ENCODE data around the gene MGME1. TPM values are rescaled to one million over a fixed set of nuclear protein-coding genes. Genes with fewer than 3 reads are reported as not detected.
A peak's percentile ranks its signal among the peaks of the same experiment; 100 is the strongest.

Gene MGME1, protein sequence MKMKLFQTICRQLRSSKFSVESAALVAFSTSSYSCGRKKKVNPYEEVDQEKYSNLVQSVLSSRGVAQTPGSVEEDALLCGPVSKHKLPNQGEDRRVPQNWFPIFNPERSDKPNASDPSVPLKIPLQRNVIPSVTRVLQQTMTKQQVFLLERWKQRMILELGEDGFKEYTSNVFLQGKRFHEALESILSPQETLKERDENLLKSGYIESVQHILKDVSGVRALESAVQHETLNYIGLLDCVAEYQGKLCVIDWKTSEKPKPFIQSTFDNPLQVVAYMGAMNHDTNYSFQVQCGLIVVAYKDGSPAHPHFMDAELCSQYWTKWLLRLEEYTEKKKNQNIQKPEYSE
- 10 to 100 TPM; 14.8 to 23.6 (median 19.5) TPM for polyA plus RNA-seq (ENCODE audit: insufficient read length in 10 of 10)
- long read RNA-seq, donor 1, partial matches to known transcripts, result 0 of 1 reads
- long read RNA-seq, donor 1, other reads (novel, unspliced or antisense), result 0 of 1 reads
- long read RNA-seq, donor 2, partial matches to known transcripts, result 0 of 4 reads
- long read RNA-seq, donor 2, other reads (novel, unspliced or antisense), result 0 of 4 reads
- long read RNA-seq, donor 3, result 0 reads
- long read RNA-seq, donor 4, partial matches to known transcripts, result 0 of 2 reads
- long read RNA-seq, donor 4, other reads (novel, unspliced or antisense), result 0 of 2 reads
- long read RNA-seq, donor 5, partial matches to known transcripts, result 0 of 3 reads
- long read RNA-seq, donor 5, other reads (novel, unspliced or antisense), result 0 of 3 reads
- long read RNA-seq, donor 6, partial matches to known transcripts, result 0 of 4 reads
- long read RNA-seq, donor 6, other reads (novel, unspliced or antisense), result 0 of 4 reads
- long read RNA-seq, donor 7, partial matches to known transcripts, result 0 of 2 reads
- long read RNA-seq, donor 7, other reads (novel, unspliced or antisense), result 0 of 2 reads
- long read RNA-seq, donor 8, partial matches to known transcripts, result 0 of 3 reads
- long read RNA-seq, donor 8, other reads (novel, unspliced or antisense), result 0 of 3 reads
- long read RNA-seq, donor 9, result 0 reads

DNA sequence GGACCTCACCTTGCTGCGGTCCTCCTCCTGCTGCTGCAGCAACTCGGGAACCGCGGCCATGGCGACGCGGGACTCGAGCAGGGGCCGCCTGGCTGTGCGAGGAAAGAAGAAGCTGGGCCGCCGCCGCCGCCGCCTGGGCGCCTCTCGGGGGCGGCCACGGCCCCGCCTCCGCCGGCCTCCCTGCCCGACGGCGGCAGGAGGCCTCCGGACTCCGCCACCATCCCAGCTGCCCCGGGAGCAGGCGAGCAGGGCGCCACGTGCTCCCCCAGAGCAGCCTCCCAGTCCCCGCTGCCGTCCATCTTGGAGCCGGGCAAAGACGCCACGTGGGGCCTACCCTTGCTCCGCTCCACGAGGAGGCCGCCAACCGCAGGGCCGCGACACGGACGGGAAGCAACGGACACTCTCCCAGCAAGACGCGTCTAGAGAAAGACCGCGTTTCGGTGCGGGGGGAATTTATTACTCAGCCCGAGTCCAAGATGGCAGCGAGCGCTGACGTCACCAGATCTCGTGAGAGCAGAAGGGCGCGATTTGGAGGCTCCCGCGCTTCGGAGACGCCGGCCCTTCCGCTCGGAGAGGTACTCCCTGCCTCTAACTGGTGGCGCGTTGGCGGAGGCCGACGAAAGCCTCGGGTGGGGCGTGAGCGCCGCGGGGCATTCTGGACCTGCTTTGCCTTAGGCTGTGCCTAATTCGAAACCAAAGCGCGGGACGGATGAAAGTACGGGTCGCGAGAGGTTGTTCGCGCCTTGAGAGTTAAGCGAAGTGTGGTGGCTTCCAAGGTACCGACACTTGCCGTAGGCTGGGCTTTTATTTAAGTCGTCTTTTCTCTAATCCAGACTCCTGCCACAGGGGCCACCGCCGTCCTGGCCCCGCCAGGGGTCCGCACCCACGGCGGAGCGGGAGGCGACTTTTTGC, at the start of gene MGME1, which contains the start of gene SNX5:
MGME1 (plus strand) TSS at position 653 of the 912 bp plus-strand sequence. CDS start 842 bp downstream, outside the sequence.
SNX5 (minus strand) TSS at position 429 of the 912 bp plus-strand sequence; CDS start at position 60, 369 bp downstream.
- peak; percentile 99 to 100 (median 100) for DNase-seq

DNA sequence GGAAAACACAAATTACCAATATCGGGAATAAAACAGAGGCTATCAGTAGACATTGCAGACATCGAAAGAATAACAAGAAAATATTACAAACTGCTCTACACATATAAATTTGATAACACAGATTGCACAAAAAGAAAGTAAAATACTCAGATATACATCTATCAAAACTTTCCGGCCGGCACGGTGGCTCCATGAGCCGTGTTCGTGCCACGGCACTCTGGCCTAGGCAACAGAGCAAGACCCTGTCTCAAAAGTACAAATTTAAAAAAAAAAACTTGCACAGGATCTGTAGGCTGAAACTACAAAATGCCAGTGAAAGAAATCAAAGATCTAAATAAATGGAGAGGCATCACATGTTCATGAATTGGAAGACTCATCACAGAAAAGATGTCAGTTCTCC, 49.7 kb upstream of the MGME1 start:
- no peak for DNase-seq

DNA sequence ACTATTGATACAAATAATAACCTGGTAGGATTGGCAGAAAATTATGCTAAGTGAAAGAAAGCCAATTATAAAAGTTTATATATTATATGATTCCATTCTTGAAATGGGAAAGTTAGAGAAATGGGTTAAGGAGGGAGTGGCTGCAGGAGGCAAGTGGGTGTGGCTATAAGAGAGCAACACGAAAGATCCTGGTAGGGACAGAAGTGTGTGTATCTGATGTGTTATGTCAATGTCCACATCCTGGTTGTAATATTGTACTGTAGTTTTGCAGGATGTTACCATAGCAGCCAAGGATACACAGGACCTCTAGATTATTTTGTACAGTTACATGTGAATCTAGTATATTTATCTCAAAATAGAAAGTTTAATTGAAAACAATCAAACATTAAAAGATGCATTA, 47.0 kb upstream of the MGME1 start:
- DNase-seq, result no peak

DNA sequence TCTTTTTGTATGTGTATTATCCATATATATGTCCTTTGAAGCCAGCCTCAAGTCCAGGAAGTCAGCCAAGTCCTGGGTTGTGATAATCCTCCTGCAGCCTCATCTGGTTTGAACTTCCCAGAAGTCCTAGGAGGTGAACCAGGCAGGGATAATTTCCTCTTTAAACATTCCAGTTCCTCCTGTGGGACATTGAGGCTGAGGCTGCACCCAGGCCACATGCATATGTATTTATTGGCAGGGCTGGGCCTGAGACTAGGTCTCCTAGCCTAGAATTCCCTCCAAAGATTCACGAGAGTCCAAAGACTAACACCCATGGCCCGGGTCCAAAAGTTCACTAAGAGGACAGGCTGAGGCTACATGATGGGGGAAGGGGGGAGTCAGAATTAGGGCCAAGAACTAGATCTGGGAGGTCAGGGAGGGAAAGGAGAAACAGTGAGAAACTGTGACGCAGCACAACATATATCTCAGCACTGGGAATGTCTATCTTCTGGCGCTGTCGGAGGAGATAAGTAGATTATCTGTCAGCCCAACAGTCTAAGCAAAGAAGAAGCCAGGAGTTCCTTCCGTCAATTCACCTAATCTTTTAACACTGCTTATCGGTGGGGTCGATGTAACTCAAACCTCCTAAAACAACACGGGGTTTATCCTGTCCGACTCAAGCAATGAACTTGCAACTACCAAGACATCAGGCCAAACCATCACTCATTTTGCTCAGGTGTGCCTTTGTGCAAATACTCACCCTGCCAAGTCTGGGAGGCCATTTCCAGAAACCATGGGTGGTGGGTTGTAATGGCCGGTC, 43.5 kb upstream of the MGME1 start:
- peak; percentile 74 to 94 (median 86) for DNase-seq

DNA sequence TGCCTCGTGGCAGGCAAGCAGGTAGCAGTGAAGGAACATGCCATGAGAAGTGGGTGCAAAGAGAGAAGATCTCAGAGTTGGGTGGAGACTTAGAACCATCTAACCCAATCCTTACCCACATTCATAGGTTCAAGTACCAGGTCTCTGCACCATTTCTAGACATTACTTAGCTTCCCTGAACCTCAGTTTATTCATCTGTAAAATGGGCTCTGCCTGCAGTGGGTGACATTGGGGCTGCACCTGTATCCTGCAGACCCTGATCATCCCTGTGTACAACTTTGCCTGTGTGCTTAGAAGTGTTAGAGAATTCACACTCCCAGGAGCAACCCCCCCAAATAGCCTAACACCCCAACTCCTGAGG, 42.9 kb upstream of the MGME1 start:
- no peak for DNase-seq

DNA sequence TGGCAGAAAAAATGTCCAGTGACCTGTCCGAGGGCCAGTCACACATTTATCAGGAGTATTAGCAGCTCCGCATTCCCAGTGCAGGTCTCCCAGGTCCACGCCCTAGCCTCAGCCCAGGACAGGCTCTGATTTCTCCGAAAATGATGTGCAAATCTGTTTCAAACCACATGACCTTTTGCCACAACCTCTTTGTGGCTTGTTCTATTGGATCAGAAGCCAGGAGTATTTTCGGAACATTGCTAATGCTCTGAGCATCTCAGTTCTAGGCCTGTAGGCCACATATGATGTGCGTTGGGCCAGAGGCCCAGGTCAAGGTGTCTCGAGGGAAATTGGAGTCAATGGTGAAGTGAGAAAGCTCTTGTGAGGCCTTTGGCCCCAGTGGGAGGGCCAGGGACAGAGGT, 40.6 kb upstream of the MGME1 start:
- peak in 1 of 3 donors; percentile 66 for DNase-seq

DNA sequence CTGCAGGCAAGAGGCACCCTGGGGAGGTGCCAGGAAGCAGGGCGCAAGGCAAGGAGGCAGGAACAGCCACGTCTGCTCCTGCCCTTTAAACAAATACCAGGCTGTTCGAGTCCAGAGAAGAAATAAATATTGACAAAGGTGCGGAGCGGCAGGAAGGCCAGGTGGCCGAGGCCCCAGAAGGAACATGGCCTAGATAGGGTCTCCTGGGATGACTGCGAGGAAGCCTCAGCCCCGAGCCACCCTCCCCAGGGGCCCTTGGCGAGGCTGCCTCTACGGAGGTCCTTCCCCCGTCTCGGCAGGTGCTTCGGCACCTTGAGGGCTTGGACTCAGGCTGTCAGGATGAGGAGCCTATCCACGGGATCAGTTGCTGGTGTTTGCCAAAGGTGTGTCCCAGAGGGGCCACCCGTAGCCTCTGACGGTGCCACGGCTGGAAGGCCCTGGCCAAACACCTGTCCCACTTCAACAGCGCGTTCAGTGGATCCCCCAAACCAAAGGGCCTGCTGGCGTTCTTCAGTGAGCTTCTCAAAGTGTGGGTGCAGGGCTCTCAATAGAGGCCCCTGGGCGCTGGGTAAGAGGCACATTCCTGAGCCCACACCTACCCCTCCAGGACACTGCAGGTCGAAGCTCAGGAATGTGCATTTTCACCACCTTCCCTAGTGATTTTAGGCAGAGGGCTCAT, 40.0 kb upstream of the MGME1 start:
- no peak for DNase-seq

DNA sequence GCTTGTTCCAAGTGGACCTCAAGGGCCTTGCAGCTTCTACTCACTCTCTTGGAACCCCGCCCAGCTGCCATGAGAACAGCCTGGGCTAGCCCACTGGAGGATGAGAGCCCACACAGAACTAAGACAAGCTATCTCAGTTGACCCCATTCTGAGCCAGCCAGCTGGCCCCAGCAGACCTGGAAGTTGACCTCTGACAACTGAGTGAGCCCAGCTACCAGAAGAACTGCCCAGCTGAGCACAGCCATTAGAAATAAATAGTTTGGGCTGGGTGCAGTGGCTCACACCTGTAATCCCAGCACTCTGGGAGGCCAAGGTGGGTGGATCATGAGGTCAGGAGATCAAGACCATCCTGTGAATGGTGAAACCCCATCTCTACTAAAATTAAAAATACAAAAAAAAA, 37.3 kb upstream of the MGME1 start:
- DNase-seq, result no peak

DNA sequence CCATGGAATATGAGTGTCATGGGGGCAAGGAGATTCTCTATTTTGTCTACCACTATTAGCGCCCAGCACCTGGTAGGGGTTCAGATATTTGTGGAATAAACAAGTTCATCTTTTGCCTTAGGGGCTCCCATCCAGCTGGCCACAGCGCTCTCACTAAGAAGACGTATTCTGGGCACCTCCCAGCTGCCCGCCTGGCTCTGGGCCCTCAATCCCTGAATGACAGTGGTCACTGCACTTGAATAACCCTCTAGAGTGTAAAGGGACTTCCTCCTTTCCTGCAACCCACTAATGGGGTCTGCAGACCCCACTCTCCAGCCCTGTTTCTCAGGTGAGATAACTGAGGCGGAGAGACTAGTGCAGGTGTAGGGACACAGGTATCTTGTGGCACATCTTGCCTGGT, 36.4 kb upstream of the MGME1 start:
- peak in 1 of 3 donors; percentile 52 for DNase-seq

DNA sequence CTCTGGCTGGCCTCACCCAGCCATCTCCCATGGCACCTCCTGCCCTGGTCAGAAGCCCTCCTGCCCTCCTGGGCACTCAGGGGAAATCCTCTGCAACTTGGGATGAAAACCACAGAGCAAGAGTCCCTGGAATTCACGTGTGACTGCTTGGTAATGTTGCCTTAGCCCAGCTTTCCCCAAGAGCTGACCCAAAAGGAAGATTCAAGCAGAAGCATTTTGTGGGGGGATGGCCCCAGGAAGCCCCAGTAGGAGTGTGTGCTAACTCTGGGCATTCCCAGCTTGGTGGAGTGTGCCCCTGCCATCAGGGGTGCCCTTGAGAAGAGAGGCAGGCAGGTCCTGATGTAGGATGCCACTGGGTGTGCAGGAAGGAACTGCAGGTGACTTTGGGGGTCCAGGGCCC, 35.7 kb upstream of the MGME1 start:
- no peak for DNase-seq

DNA sequence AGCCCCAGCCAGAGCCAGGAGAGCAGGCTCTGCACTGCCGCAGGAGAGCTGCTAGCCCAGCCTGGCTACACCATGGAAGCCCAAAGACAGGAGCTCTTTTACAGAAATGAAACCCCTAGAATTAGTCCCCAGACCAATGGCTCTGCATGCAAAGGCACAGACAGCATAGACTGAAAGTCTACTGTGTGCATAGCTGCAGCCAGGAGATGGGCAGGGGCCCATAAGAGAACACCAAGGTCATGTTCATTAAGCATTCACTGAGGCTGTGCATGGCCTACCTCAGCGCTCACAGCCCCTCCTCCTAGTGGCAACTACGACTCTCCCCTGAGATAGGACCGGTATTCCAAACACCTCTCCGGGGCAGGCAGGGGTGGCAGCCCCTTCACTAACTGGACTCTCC, 35.1 kb upstream of the MGME1 start:
- no peak for DNase-seq

DNA sequence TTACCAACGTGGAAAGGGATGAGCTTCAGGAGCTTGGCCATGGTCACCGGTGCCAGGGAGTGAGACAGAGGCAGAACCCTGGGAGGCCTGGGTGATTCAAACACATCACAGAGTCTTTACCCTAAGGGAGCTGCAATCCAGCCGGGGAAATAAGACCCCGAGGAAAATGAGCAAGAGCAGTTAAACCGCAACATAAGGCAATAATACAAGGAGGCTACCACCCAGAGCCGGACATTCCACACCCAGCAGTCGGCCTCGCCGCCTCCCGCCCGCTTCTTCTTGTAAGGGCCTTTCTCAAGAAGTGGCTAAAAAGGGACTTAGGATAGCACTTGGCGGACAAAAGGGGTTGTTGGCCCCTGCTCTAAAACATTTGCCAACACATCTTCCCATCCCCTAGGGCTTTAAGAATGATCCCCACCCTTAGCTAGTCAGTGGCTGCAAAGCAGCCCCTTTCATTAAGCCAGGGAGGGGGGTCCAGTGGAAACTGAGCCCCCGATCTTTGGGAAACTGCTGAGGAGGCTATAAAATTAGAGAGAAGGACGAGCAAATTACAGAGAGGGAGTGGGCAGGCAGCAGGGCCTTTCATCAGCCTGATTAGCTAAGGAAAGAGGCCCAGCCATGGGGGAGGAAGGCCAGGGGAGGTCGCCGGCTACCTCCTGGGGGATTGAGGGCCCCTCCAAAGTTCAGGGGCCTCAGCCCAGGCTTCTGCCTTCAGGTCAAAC, 34.5 kb upstream of the MGME1 start:
- DNase-seq, result peak in 1 of 3 donors; percentile 43

DNA sequence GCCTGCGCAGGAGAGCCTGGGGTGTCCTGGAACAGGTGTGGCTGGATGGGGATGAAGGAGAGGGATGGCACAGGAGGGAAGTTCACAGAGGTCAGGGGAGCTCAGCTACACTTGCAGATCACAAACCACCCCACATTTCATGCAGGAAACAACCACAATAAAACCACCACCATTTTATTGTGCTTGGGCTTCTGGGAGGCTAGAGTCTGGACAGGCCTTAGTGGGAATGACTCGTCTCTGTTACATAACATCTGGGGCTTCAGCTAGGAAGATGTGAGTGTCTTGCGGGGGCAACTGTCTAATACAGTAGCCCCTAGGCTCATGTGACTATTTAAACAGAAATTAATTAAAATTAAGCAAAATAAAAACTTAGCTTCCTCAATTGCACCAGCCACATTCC, 33.6 kb upstream of the MGME1 start:
- DNase-seq, result no peak

DNA sequence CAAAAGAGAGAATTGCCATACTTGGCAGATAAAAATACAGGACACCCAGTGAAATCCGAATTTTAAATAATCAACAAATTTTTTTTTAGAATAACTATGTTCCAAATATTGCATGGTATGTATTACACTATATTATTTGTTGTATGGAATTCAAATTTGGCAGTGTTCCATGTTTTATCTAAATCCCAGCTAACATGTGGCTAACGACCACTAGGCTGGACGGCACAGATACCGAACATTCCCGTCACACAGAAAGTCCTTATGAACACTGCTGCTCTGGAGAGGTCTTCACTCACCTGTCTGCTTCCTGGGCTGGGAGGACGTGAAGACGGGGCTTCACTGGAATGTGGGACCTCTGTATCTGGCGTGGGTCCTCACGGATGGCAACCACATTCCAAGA, 33.1 kb upstream of the MGME1 start:
- DNase-seq, result no peak

DNA sequence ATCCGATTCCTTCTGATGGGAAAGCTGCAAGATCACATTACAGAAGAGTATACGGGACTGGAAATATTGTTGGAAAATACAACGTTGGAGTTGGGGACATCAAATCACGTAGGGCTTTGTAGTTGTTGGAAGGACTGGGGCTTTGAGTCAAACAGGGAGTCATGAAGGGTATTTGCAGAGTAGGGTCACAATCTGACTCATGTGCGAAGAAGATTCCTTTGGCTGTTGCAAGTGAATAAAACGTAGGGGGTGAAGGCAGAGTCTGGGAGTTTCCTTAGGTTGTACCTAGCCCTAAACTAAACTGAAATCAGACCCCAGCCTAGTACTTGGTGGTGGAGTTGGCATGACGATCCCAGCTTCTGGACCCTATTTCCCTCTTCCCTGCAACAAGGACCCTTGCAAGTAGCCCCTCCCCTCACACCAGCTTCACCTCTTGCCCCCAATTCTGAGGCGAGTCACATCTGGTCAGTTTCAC, 32.5 kb upstream of the MGME1 start:
- DNase-seq, result no peak

DNA sequence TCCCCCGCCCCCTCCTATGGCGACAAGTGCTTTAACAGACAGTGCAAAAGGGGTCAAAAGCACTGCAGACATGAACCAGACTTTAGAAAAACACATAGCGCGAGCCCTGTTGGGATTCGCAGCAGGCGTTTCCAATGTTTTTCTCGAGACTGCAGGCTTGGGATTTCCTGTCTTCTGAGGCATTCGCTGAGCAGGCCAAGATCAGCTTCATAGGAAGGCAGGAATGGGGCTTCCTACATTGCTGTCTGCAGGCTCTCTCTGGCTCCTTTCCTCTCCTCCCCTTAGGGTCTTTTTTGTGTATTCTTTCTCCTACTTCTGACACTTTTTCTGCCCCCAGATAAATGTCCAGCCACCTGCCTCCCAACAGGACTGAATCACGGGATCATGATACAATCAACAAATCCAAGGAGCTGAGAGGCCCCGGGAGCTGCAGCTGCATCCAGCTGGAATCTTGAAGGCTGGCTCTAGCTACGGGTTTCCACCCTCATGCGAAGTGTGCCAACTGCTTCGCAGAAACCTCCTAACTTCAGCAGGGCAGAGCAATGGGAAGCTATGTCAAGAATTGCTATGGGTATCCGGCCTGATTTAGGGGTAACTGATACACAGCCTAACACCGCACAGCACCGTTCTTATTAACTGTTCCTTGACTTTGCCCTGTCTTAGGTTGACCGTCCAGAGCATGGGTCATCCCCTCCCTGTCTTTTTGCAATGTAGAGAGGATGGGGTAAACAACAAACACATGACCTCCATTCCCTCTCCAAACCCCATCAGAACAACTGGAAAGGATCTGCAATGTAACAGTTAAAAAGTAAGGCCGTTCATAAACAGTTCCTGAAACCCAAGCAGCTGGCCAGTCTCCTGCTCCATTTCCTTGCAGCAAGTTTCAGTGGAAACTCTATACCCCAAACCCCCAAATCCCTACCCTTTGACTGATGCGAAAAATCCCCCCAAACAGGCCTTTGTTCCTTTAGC, 31.8 kb upstream of the MGME1 start:
- DNase-seq, result peak; percentile 79 to 95 (median 88)

DNA sequence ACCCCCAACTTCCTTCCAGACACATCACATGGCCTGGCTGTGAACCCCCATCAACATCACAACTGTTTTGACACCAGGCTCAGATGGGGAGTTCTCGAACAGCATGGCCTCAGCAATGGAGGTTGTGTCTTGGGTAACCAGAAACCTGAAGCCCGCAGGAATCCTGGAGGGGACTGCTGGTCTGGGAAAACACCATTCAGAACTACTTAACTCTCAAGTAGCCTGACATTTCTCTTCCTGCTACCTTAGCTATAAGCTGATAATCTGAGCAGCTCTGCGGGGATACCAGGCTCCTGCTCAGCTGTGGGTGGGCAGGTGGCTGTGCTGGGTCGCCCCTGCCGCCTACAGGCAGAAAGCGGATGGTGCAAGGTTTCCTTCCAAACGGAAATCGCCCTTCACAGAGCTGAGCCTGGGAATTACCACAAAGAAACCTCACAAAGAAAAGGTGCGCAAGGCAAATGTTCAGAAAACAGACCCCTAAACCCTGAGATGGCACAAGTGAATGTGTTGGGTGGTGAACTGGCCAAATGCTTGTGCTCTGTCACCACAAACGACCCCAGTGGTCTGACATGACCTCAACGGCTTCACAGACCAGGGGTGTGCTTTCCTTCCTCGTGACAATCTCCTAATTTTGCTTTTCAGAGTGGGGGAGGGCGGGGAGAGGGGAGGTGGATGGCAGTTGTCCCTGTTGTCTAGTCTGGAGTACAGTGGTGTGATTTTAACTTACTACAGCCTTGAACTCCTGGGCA, 29.8 kb upstream of the MGME1 start:
- DNase-seq, result peak in 2 of 3 donors; percentile 77 to 90

Measured in muscle of back (tissue), 13 donors.